GM12878 (cell line): Measurements from ENCODE around the gene FN3K. TPM values are rescaled to one million over a fixed set of nuclear protein-coding genes. Genes with fewer than 3 reads are reported as not detected.

Source experiments
- ETV6 ChIP-seq, 2 experiments: fragments of 450-650 bp in 1 of 2; IDR thresholded peaks in 1 of 2; conservative IDR thresholded peaks in 1 of 2; 2 replicates each; pipeline ENCODE4 v1.6.1; 2014; ENCODE audit warnings: antibody characterized with exemption in 1 of 2, borderline replicate concordance in 1 of 2, low read depth in 1 of 2, mild to moderate bottlenecking in 1 of 2, moderate library complexity in 1 of 2
- GABPA ChIP-seq: IDR thresholded peaks from 2 replicates; pipeline ENCODE4 v1.6.1; 2014; ENCODE audit warnings: antibody characterized with exemption, low read depth, mild to moderate bottlenecking, inconsistent platforms
- HDAC6 ChIP-seq: fragments of 200-600 bp; sonication (generic); IDR thresholded peaks from one replicate; pipeline ENCODE4 v1.8.0; 2017; ENCODE audit warnings: antibody characterized with exemption; ENCODE audit not compliant: unreplicated experiment
- IRF4 ChIP-seq: IDR thresholded peaks from 2 replicates; pipeline ENCODE4 v1.6.1; 2011; ENCODE audit warnings: low read depth, low read length
- KLF5 ChIP-seq: fragments of 450-650 bp; IDR thresholded peaks from 2 replicates; pipeline ENCODE4 v1.6.1; 2014; ENCODE audit warnings: mild to moderate bottlenecking; ENCODE audit not compliant: partially characterized antibody
- MXI1 ChIP-seq: fragments of 150-350 bp; IDR thresholded peaks from 2 replicates; pipeline ENCODE4 v1.6.1; 2011; ENCODE audit warnings: low read depth, mild to moderate bottlenecking, inconsistent platforms, low read length, improper control_type of control experiment
- NFYB ChIP-seq: IDR thresholded peaks from 2 replicates; pipeline ENCODE4 v1.6.1; 2011; ENCODE audit warnings: low read depth, mild to moderate bottlenecking, low read length, improper control_type of control experiment, moderate library complexity; ENCODE audit not compliant: insufficient read depth
- PAX8 ChIP-seq: fragments of 450-650 bp; IDR thresholded peaks from 2 replicates; pipeline ENCODE4 v1.6.1; 2017; ENCODE audit warnings: mild to moderate bottlenecking, moderate library complexity
- RB1 ChIP-seq: fragments of 450-650 bp; formaldehyde crosslinking; IDR thresholded peaks from 2 replicates; pipeline ENCODE4 v1.6.1; 2017; ENCODE audit warnings: mild to moderate bottlenecking, borderline replicate concordance
- RELA ChIP-seq: fragments of 450-650 bp; IDR thresholded peaks from 2 replicates; pipeline ENCODE4 v1.8.0; 2014; ENCODE audit warnings: borderline replicate concordance; ENCODE audit not compliant: partially characterized antibody
- SMAD1 ChIP-seq: fragments of 450-650 bp; IDR thresholded peaks from 2 replicates; pipeline ENCODE4 v1.6.1; 2018; ENCODE audit warnings: mild to moderate bottlenecking, low read depth; ENCODE audit not compliant: partially characterized antibody
- SMC3 ChIP-seq: IDR thresholded peaks from 2 replicates; pipeline ENCODE4 v1.6.1; 2011; ENCODE audit warnings: low read length, improper control_type of control experiment, borderline replicate concordance
- YY1 ChIP-seq: IDR thresholded peaks from 2 replicates; pipeline ENCODE4 v1.6.1; 2011; ENCODE audit warnings: low read depth, mild to moderate bottlenecking, low read length
- polyA plus RNA-seq, 11 experiments: library from polyadenylated mRNA; depleted of rRNA in 4 of 11; unstranded in 6 of 11; stranded (reverse) in 5 of 11; fragments of >200 nt; fragmentation: Nextera tagmentation in 4 of 11; fragmentation: Illumina TruSeq in 1 of 11; extraction: Ambion mirVana in 4 of 11; extraction: Trizol in 1 of 11; gene quantifications; 1 replicate in 1 of 11; 2 replicates in 10 of 11; pipeline versions ENCODE4 v1.2.1 to v1.2.3, GENCODE V29; 2011 to 2016; ENCODE audit warnings: inconsistent platforms in 2 of 11, missing spikeins in 2 of 11, low read depth in 1 of 11
- total RNA-seq, 4 experiments: library from RNA; depleted of rRNA in 3 of 4; stranded (reverse); fragments of >200 nt in 3 of 4; fragmentation: Illumina TruSeq in 1 of 4; extraction: Trizol in 1 of 4; gene quantifications; 2 replicates each; pipeline versions ENCODE4 v1.2.1 to v1.2.3, GENCODE V29; 2013 to 2021
- TF ChIP-seq, protein P1 (sequence below): IDR thresholded peaks from 2 replicates; pipeline ENCODE4 v1.6.1; 2012; ENCODE audit warnings: mild to moderate bottlenecking, low read depth, low read length
- TF ChIP-seq, protein P2 (sequence below): fragments of 450-650 bp; IDR thresholded peaks from 2 replicates; pipeline ENCODE4 v1.6.1; 2017; ENCODE audit warnings: low read depth, mild to moderate bottlenecking, moderate library complexity
- TF ChIP-seq, protein P3 (sequence below): fragments of 450-650 bp; IDR thresholded peaks from 2 replicates; pipeline ENCODE4 v1.6.1; 2017; ENCODE audit warnings: mild to moderate bottlenecking, moderate library complexity
- TF ChIP-seq, protein P4 (sequence below): fragments of 150-350 bp; IDR thresholded peaks from 2 replicates; pipeline ENCODE4 v1.6.1; 2016; ENCODE audit warnings: low read depth, low read length

FN3K gene
- total and polyA plus RNA-seq, 10 of the 15 experiments (the other 5 are each of a cell fraction or from before 2014, with no cell fraction given) = 0.08 to 0.51 (median 0.17) TPM; not detected in 7

DNA sequence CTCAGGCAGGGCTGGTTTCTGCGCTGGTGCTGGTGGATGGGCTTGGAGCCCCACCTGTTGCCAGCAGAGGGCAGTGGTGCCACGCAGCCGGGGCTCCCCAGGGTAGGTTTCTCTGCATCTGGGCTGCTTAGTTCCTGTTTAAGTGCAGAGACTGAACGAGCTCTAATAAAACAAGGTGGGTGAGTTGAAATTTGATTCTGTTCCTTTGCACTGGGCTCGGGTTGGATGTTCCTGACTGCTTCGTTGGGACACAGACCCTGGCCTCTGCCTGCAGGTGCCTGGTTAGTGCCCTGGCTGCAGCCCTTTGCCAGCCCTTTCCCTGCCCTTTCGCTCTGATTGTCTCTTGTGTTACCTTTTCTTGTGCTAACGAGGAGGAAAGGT is 46.5 kb downstream of the FN3K start (continued):
- TF ChIP-seq, protein P1, sequence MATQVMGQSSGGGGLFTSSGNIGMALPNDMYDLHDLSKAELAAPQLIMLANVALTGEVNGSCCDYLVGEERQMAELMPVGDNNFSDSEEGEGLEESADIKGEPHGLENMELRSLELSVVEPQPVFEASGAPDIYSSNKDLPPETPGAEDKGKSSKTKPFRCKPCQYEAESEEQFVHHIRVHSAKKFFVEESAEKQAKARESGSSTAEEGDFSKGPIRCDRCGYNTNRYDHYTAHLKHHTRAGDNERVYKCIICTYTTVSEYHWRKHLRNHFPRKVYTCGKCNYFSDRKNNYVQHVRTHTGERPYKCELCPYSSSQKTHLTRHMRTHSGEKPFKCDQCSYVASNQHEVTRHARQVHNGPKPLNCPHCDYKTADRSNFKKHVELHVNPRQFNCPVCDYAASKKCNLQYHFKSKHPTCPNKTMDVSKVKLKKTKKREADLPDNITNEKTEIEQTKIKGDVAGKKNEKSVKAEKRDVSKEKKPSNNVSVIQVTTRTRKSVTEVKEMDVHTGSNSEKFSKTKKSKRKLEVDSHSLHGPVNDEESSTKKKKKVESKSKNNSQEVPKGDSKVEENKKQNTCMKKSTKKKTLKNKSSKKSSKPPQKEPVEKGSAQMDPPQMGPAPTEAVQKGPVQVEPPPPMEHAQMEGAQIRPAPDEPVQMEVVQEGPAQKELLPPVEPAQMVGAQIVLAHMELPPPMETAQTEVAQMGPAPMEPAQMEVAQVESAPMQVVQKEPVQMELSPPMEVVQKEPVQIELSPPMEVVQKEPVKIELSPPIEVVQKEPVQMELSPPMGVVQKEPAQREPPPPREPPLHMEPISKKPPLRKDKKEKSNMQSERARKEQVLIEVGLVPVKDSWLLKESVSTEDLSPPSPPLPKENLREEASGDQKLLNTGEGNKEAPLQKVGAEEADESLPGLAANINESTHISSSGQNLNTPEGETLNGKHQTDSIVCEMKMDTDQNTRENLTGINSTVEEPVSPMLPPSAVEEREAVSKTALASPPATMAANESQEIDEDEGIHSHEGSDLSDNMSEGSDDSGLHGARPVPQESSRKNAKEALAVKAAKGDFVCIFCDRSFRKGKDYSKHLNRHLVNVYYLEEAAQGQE = no peak
- TF ChIP-seq MXI1 = no peak
- no peak for TF ChIP-seq PAX8
- no peak for TF ChIP-seq SMAD1
- TF ChIP-seq KLF5 = no peak
- no peak for TF ChIP-seq HDAC6
- no peak for TF ChIP-seq GABPA
- TF ChIP-seq ETV6 (conservative IDR thresholded peaks at IDR 0.05 in 1 of 2, IDR thresholded peaks at IDR 0.05 in 1 of 2; ENCODE audit: borderline replicate concordance in 1 of 2, low read depth in 1 of 2) = no peak
- TF ChIP-seq, protein P2, sequence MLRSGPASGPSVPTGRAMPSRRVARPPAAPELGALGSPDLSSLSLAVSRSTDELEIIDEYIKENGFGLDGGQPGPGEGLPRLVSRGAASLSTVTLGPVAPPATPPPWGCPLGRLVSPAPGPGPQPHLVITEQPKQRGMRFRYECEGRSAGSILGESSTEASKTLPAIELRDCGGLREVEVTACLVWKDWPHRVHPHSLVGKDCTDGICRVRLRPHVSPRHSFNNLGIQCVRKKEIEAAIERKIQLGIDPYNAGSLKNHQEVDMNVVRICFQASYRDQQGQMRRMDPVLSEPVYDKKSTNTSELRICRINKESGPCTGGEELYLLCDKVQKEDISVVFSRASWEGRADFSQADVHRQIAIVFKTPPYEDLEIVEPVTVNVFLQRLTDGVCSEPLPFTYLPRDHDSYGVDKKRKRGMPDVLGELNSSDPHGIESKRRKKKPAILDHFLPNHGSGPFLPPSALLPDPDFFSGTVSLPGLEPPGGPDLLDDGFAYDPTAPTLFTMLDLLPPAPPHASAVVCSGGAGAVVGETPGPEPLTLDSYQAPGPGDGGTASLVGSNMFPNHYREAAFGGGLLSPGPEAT = no peak
- no peak for TF ChIP-seq NFYB
- TF ChIP-seq, protein P3, sequence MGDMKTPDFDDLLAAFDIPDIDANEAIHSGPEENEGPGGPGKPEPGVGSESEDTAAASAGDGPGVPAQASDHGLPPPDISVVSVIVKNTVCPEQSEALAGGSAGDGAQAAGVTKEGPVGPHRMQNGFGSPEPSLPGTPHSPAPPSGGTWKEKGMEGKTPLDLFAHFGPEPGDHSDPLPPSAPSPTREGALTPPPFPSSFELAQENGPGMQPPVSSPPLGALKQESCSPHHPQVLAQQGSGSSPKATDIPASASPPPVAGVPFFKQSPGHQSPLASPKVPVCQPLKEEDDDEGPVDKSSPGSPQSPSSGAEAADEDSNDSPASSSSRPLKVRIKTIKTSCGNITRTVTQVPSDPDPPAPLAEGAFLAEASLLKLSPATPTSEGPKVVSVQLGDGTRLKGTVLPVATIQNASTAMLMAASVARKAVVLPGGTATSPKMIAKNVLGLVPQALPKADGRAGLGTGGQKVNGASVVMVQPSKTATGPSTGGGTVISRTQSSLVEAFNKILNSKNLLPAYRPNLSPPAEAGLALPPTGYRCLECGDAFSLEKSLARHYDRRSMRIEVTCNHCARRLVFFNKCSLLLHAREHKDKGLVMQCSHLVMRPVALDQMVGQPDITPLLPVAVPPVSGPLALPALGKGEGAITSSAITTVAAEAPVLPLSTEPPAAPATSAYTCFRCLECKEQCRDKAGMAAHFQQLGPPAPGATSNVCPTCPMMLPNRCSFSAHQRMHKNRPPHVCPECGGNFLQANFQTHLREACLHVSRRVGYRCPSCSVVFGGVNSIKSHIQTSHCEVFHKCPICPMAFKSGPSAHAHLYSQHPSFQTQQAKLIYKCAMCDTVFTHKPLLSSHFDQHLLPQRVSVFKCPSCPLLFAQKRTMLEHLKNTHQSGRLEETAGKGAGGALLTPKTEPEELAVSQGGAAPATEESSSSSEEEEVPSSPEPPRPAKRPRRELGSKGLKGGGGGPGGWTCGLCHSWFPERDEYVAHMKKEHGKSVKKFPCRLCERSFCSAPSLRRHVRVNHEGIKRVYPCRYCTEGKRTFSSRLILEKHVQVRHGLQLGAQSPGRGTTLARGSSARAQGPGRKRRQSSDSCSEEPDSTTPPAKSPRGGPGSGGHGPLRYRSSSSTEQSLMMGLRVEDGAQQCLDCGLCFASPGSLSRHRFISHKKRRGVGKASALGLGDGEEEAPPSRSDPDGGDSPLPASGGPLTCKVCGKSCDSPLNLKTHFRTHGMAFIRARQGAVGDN = no peak
- peak; percentile 57; the same call in 1 of the 2 replicates for TF ChIP-seq RB1
- no peak for TF ChIP-seq IRF4
- no peak for TF ChIP-seq RELA
- TF ChIP-seq YY1 = peak; percentile 82
- TF ChIP-seq SMC3 = peak; percentile 99
- TF ChIP-seq, protein P4, sequence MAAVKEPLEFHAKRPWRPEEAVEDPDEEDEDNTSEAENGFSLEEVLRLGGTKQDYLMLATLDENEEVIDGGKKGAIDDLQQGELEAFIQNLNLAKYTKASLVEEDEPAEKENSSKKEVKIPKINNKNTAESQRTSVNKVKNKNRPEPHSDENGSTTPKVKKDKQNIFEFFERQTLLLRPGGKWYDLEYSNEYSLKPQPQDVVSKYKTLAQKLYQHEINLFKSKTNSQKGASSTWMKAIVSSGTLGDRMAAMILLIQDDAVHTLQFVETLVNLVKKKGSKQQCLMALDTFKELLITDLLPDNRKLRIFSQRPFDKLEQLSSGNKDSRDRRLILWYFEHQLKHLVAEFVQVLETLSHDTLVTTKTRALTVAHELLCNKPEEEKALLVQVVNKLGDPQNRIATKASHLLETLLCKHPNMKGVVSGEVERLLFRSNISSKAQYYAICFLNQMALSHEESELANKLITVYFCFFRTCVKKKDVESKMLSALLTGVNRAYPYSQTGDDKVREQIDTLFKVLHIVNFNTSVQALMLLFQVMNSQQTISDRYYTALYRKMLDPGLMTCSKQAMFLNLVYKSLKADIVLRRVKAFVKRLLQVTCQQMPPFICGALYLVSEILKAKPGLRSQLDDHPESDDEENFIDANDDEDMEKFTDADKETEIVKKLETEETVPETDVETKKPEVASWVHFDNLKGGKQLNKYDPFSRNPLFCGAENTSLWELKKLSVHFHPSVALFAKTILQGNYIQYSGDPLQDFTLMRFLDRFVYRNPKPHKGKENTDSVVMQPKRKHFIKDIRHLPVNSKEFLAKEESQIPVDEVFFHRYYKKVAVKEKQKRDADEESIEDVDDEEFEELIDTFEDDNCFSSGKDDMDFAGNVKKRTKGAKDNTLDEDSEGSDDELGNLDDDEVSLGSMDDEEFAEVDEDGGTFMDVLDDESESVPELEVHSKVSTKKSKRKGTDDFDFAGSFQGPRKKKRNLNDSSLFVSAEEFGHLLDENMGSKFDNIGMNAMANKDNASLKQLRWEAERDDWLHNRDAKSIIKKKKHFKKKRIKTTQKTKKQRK = no peak
